GM12801 (cell line): ENCODE measurements around the gene SNAP47.

ENCODE experiments used
- CTCF ChIP-seq: IDR thresholded peaks from one replicate; pipeline ENCODE4 v1.5.1; 2011; ENCODE audit warnings: control low read depth; ENCODE audit not compliant: insufficient read length; ENCODE audit errors: extremely low read depth

Gene SNAP47

GRCh38 chr1:227769047-227769935, 34.1 kb downstream of the SNAP47 start:
- TF ChIP-seq CTCF = no peak

- TF ChIP-seq CTCF = no peak
These were observed 34.8 kb downstream of the SNAP47 start for GRCh38 chr1:227769936-227770494.

DNA sequence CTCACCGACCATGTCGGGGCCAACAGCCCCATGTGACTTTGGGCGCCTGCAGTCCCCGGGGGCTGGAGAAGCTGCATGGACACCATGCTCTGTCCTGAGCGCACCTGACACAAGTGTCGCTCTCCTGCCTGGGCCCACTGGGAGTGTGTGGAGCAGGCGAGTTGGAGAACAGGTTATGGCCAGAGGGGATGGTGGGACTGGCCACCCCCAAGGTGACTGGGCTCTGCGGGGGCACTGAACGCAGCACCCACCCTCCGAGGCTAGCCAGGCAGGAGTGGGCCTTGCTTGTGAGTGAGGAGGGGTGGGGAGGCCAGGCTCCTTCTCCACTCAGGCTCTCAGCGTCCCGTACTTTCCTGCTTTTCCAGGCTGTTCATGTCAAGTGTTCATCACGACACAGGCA, 35.6 kb downstream of the SNAP47 start:
- no peak for TF ChIP-seq CTCF

DNA sequence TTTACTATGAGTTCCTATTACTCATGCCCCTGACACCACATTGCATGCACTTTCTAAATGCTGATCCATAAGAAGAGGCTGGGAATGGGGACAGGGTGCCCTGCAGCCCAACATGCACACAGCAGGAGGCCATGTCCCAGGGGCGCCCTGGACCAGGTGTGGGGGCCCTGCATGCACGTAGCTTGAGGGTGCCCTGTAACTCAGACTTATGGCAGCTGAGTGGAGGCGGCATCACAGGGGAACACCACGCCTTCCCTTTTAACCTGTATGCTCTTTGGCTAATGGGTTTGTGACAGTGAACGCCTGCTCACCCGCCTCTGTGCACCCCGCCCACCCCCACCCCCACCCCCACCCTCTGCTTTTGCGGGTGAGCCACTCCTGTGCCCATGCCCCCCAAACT, 36.1 kb downstream of the SNAP47 start:
- no peak for TF ChIP-seq CTCF

DNA sequence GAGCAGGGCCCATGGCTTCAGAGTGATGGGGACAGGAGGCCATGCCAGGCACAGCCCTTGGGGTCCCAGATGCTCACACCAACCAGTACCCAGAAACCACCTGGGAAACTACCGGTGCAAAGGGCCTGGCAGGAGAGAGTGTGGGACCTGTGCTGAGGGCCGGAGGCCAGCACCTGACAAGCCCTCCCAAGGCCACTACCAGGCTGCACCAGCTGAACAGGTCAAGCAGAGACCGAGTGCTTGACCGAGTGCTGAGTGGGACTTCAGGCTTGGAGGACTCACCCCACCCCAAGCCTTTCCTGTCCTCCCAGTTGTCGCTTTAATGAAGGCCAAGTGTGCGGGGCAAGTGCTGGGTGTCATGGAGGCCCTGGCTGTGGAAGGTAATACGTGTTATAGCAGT, 36.5 kb downstream of the SNAP47 start:
- TF ChIP-seq CTCF = no peak

DNA sequence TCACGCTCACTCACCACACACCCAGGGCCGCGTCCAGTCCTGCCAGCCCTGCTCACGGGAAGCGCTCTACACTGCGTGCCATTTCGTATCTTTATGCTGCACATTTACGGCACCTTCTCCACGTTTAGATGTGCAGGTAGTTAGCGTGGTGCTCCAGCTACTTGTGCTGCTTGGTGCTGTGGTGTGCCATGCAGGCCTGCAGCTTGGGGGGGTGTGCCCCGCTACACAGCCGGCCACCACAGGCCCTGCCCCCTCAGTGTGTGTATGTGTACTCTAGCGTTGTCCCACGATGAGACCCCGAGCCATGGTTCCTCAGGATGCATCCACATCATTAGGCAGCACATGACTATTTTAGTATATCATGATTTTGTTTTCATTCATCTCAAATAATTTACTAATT, 38.3 kb downstream of the SNAP47 start:
- no peak for TF ChIP-seq CTCF

GRCh38 chr1:227774051-227774731, 39.0 kb downstream of the SNAP47 start:
- no peak for TF ChIP-seq CTCF
